Hepatocyte (in vitro differentiated cells): ENCODE measurements around the gene OR6C70. TPM values are rescaled to one million over a fixed set of nuclear protein-coding genes. Genes with fewer than 3 reads are reported as not detected.
"Not testable (repeated sequence)": the region's sequence is repeated elsewhere in the genome, so short reads cannot be mapped to it uniquely, and the experiment has no call there.

Experiments
- DNase-seq: peaks from one replicate; pipeline ENCODE4 v3.0.0-alpha.2; 2016; ENCODE audit warnings: low spot score
- H2AFZ ChIP-seq: fragments of 200-600 bp; sonication (generic); 2 replicates; pipeline ENCODE4 v1.6.0; 2016; ENCODE audit warnings: antibody characterized with exemption, mild to moderate bottlenecking
- H3K27ac ChIP-seq: fragments of 200-600 bp; sonication (generic); 2 replicates; pipeline ENCODE4 v1.5.1; 2016; ENCODE audit warnings: mild to moderate bottlenecking
- H3K27me3 ChIP-seq: fragments of 200-600 bp; sonication (generic); 2 replicates; pipeline ENCODE4 v1.6.1; 2016
- H3K36me3 ChIP-seq: fragments of 200-600 bp; sonication (generic); replicated peaks from 2 replicates; pipeline ENCODE4 v1.5.1; 2016; ENCODE audit warnings: low read depth; ENCODE audit not compliant: insufficient read depth
- H3K4me1 ChIP-seq: fragments of 200-600 bp; sonication (generic); 2 replicates; pipeline ENCODE4 v1.5.1; 2016; ENCODE audit warnings: mild to moderate bottlenecking, moderate library complexity; ENCODE audit not compliant: insufficient read depth
- H3K4me2 ChIP-seq: fragments of 200-600 bp; sonication (generic); 2 replicates; pipeline ENCODE4 v1.6.0; 2016
- H3K4me3 ChIP-seq: fragments of 200-600 bp; sonication (generic); 2 replicates; pipeline ENCODE4 v1.5.1; 2016; ENCODE audit warnings: mild to moderate bottlenecking
- H3K79me2 ChIP-seq: fragments of 200-600 bp; sonication (generic); 2 replicates; pipeline ENCODE4 v1.6.0; 2017; ENCODE audit warnings: mild to moderate bottlenecking
- H3K9me2 ChIP-seq: fragments of 200-600 bp; sonication (generic); replicated peaks from 2 replicates; pipeline ENCODE4 v1.6.0; 2017; ENCODE audit warnings: mild to moderate bottlenecking; ENCODE audit not compliant: insufficient read depth
- H3K9me3 ChIP-seq: fragments of 200-600 bp; sonication (generic); 2 replicates; pipeline ENCODE4 v1.5.1; 2016; ENCODE audit warnings: low read depth, mild to moderate bottlenecking
- H4K20me1 ChIP-seq: fragments of 200-600 bp; sonication (generic); 2 replicates; pipeline ENCODE4 v1.6.0; 2016; ENCODE audit warnings: mild to moderate bottlenecking; ENCODE audit not compliant: insufficient read depth, poor library complexity, severe bottlenecking
- CTCF ChIP-seq: fragments of 200-600 bp; sonication (generic); IDR thresholded peaks from 2 replicates; pipeline ENCODE4 v1.5.1; 2016; ENCODE audit warnings: antibody characterized with exemption, mild to moderate bottlenecking; ENCODE audit not compliant: poor library complexity
- EZH2 ChIP-seq: fragments of 200-600 bp; sonication (generic); IDR thresholded peaks from 2 replicates; pipeline ENCODE4 v1.6.1; 2016; ENCODE audit warnings: antibody characterized with exemption, mild to moderate bottlenecking, borderline replicate concordance
- EZH2phosphoT487 ChIP-seq: fragments of 200-600 bp; sonication (generic); IDR thresholded peaks from one replicate; pipeline ENCODE4 v1.6.1; 2018; ENCODE audit warnings: antibody characterized with exemption, mild to moderate bottlenecking, low read depth, moderate library complexity; ENCODE audit not compliant: unreplicated experiment, severe bottlenecking
- WGBS: methylation state at CpG from one replicate; pipeline ENCODE4 v1.1.6; 2016; ENCODE audit warnings: low lambda C conversion rate; ENCODE audit errors: missing lambda C conversion rate; 5-methylcytosine and 5-hydroxymethylcytosine counted together
- polyA plus RNA-seq: library from polyadenylated mRNA; unstranded; fragments of >200 nt; fragmentation: Nextera tagmentation; extraction: Ambion mirVana; gene quantifications from 2 replicates; pipeline ENCODE4 v1.2.1, GENCODE V29; 2016
- total RNA-seq: library from RNA; depleted of rRNA; stranded (reverse); fragments of >200 nt; gene quantifications from 2 replicates; pipeline ENCODE4 v1.2.3, GENCODE V29; 2014

The OR6C70 gene
- total and polyA plus RNA-seq, 2 experiments from 2014 or later: not detected

- Histone ChIP-seq H3K4me1 (no peaks in the 10 kb centered on the region), H3K9me2 (no peaks in the 10 kb centered on the region), H3K36me3 (no peaks in the 10 kb centered on the region), H3K27ac (no peak overlapping the region), H3K4me2 (no peak overlapping the region), H4K20me1 (no peaks in the 10 kb centered on the region), H2AFZ (no peak overlapping the region), H3K9me3 (no peaks in the 10 kb centered on the region), H3K4me3 (no peak overlapping the region), H3K27me3 (no peaks in the 10 kb centered on the region), H3K79me2 (no peaks in the 10 kb centered on the region)
- DNase-seq: no peak
- 80% methylated on average over 2 of the region's 2 CpGs for WGBS
- no peak for TF ChIP-seq EZH2phosphoT487
- TF ChIP-seq EZH2: no peak
- TF ChIP-seq CTCF: no peak
These were observed 2.1 kb downstream of the OR6C70 start for GRCh38 chr12:55467836-55468235.

DNA sequence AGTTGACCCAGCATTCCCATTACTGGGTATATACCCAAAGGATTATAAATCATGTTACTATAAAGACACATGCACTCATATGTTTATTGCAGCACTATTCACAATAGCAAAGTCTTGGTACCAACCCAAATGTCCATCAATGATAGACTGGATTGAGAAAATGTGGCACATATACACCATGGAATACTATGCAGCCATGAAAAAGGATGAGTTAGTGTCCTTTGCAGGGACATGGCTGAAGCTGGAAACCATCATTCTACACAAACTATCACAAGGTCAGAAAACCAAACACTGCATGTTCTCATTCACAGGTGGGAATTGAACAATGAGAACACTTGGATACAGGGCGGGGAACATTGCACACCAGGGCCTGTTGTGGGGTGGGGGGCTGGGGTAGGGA lies 5.0 kb downstream of the OR6C70 start:
- not testable (repeated sequence) for H3K4me2 ChIP-seq, H3K79me2 ChIP-seq, H3K27me3 ChIP-seq, H3K4me1 ChIP-seq, H3K9me3 ChIP-seq, H3K9me2 ChIP-seq, H3K4me3 ChIP-seq, H4K20me1 ChIP-seq, H3K27ac ChIP-seq, H3K36me3 ChIP-seq, DNase-seq, H2AFZ ChIP-seq
- WGBS: 92% methylated on average over 1 of the region's 1 CpG

DNA sequence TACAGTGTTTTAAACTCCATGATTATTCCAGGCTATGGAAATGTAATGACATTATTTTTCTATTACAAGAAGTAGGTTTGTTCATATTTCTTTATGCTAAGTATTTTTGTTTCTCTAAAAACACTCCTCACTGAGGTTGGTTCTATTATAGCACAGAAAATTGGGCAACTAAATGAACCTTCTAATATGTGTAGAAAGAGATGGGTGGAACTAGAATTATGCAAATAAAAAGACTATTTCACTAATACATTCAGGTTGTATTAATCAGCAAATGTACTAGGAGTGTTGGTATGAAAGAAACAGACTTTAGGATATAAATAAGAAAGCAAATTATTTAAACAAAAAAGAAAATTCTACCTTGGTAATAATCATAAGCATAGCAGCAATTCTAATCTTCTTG lies 21.1 kb downstream of the OR6C70 start:
- Histone ChIP-seq H3K36me3 (no peaks in the 10 kb centered on the region), H3K79me2 (no peaks in the 10 kb centered on the region), H3K4me1 (no peaks in the 10 kb centered on the region), H4K20me1 (no peaks in the 10 kb centered on the region), H3K9me3 (no peaks in the 10 kb centered on the region), H3K4me3 (no peak overlapping the region), H3K9me2 (no peaks in the 10 kb centered on the region), H3K4me2 (no peak overlapping the region), H3K27me3 (no peaks in the 10 kb centered on the region), H3K27ac (no peak overlapping the region), H2AFZ (no peak overlapping the region)
- TF ChIP-seq EZH2 (no peak), EZH2phosphoT487 (no peak), CTCF (no peak)
- no peak for DNase-seq

DNA sequence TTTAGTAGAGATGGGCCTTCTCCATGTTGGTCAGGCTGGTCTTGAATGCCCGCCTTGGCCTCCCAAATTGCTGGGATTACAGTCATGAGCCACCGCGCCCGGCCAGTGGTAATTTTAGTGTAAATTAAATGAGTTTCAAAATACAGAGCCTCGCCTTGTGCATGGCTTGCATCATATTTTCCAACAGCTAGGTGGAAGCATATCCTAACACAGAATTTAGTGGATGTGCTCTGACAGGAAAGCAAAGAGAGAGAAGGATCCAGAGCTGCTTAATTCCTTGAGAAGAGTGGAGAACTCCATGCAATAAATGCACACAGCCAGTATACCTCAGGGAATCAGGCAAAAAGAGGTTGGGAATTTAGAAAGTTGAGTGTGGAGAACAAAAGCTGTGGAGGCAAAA lies 23.6 kb downstream of the OR6C70 start:
- DNase-seq: peak; percentile 12
- no peaks in the 10 kb centered on the region for H3K27me3 ChIP-seq
- TF ChIP-seq EZH2phosphoT487: no peak
- peak; percentile 40 for TF ChIP-seq CTCF
- no peaks in the 10 kb centered on the region for H4K20me1 ChIP-seq
- no peak overlapping the region for H3K4me2 ChIP-seq
- H3K4me3 ChIP-seq: no peak overlapping the region
- no peak overlapping the region for H3K27ac ChIP-seq
- no peaks in the 10 kb centered on the region for H3K4me1 ChIP-seq
- no peaks in the 10 kb centered on the region for H3K79me2 ChIP-seq
- H3K36me3 ChIP-seq: no peaks in the 10 kb centered on the region
- no peaks in the 10 kb centered on the region for H3K9me2 ChIP-seq
- 86% methylated on average over 5 of the region's 5 CpGs for WGBS
- H3K9me3 ChIP-seq: no peaks in the 10 kb centered on the region
- no peak overlapping the region for H2AFZ ChIP-seq
